Mesothelial cell of epicardium (in vitro differentiated cells): ENCODE results near the gene PDE7B. TPM values are rescaled to one million over a fixed set of nuclear protein-coding genes. Genes with fewer than 3 reads are reported as not detected.

Source experiments
- DNase-seq, 2 experiments: peaks; one replicate each; pipeline ENCODE4 v3.0.0; 2021; ENCODE audit warnings: low spot score in 2 of 2; ENCODE audit not compliant: unreplicated experiment in 2 of 2
- H3K27ac Mint-ChIP-seq: 2 replicates; pipeline ENCODE4 v1.8.0; 2021; ENCODE audit warnings: mixed read lengths
- H3K27me3 Mint-ChIP-seq: 2 replicates; pipeline ENCODE4 v1.8.0; 2021; ENCODE audit warnings: low read depth, mixed read lengths
- H3K36me3 Mint-ChIP-seq: 2 replicates; pipeline ENCODE4 v1.8.0; 2021; ENCODE audit warnings: mixed read lengths
- H3K4me1 Mint-ChIP-seq: 2 replicates; pipeline ENCODE4 v1.8.0; 2021; ENCODE audit warnings: mixed read lengths
- H3K4me3 Mint-ChIP-seq: 2 replicates; pipeline ENCODE4 v1.8.0; 2021; ENCODE audit warnings: mild to moderate bottlenecking, moderate library complexity, mixed read lengths
- H3K9me3 Mint-ChIP-seq: 2 replicates; pipeline ENCODE4 v1.8.0; 2021; ENCODE audit warnings: mixed read lengths
- CTCF ChIP-seq: fragments of 200-600 bp; sonication (generic); IDR thresholded peaks from one replicate; pipeline ENCODE4 v1.5.0; 2021; ENCODE audit warnings: antibody characterized with exemption; ENCODE audit not compliant: unreplicated experiment
- total RNA-seq: library from RNA; stranded (reverse); gene quantifications from 3 replicates; pipeline ENCODE4 v1.2.1, GENCODE V29; 2021

PDE7B gene
- total RNA-seq, 1 donor from 2014 or later = 18.2 TPM

DNA sequence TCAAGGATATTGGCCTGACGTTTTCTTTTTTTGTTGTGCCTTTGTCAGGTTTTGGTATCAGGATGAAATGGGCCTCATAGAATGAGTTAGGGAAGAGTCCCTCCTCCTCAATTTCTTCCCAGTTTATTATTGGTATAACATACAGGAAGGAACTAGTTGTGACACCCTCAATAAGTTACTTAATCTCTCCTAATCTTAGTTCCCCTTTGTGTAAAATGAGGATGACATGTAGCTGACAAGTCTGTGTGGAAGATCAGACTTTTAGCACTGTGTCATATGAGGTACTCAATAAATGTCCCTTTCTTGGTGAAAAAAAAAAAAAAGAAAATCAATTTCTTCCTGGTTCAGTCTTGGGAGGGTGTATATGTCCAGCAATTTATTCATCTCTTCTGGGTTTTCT is 155.8 kb downstream of the PDE7B start:
- no peak for TF ChIP-seq CTCF
- H3K36me3 Mint-ChIP-seq = peaks cover 15% of the 10 kb centered on the region
- no peak overlapping the region for H3K4me3 Mint-ChIP-seq
- H3K27ac Mint-ChIP-seq = no peak overlapping the region
- H3K4me1 Mint-ChIP-seq = peaks cover 15% of the 10 kb centered on the region
- no peak for DNase-seq
- H3K9me3 Mint-ChIP-seq = peaks cover 21% of the 10 kb centered on the region
- no peaks in the 10 kb centered on the region for H3K27me3 Mint-ChIP-seq

DNA sequence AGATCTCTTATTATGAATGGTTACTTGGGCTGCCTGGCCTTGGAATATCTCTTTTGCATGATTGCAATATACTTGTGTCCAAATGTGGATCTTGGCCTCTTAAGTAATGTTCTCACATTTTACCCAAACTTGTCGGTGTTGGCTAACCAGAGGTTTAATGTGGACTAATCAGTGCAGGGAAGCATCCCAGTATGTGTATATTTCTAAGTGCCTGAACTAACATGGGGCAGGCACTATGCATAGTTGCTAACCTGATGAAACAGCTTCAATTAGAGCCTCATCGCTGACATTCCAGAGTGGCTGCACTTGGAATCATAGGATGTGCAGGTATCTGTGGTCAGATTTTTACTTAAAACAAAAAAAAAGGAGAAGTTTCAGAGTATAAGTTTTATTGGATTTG is 160.0 kb downstream of the PDE7B start:
- Mint-ChIP-seq H3K9me3 (peaks cover 18% of the 10 kb centered on the region), H3K4me3 (no peak overlapping the region), H3K27ac (peak overlapping the region; percentile 76), H3K27me3 (no peaks in the 10 kb centered on the region), H3K36me3 (peaks cover 12% of the 10 kb centered on the region), H3K4me1 (peaks cover 39% of the 10 kb centered on the region)
- TF ChIP-seq CTCF = no peak
- no peak for DNase-seq

GRCh38 chr6:136012198-136012887 is 160.8 kb downstream of the PDE7B start:
- Mint-ChIP-seq H3K27me3 (no peaks in the 10 kb centered on the region), H3K4me1 (peaks cover 41% of the 10 kb centered on the region), H3K36me3 (peaks cover 9% of the 10 kb centered on the region), H3K4me3 (no peak overlapping the region), H3K27ac (peak overlapping the region; percentile 76), H3K9me3 (peaks cover 9% of the 10 kb centered on the region)
- no peak for TF ChIP-seq CTCF
- no peak for DNase-seq

GRCh38 chr6:136012943-136013342 is 161.4 kb downstream of the PDE7B start:
- Mint-ChIP-seq H3K9me3 (peaks cover 6% of the 10 kb centered on the region), H3K4me1 (peaks cover 42% of the 10 kb centered on the region), H3K4me3 (no peak overlapping the region), H3K27me3 (no peaks in the 10 kb centered on the region), H3K27ac (peak overlapping the region; percentile 57), H3K36me3 (peaks cover 6% of the 10 kb centered on the region)
- no peak for TF ChIP-seq CTCF
- DNase-seq = no peak

DNA sequence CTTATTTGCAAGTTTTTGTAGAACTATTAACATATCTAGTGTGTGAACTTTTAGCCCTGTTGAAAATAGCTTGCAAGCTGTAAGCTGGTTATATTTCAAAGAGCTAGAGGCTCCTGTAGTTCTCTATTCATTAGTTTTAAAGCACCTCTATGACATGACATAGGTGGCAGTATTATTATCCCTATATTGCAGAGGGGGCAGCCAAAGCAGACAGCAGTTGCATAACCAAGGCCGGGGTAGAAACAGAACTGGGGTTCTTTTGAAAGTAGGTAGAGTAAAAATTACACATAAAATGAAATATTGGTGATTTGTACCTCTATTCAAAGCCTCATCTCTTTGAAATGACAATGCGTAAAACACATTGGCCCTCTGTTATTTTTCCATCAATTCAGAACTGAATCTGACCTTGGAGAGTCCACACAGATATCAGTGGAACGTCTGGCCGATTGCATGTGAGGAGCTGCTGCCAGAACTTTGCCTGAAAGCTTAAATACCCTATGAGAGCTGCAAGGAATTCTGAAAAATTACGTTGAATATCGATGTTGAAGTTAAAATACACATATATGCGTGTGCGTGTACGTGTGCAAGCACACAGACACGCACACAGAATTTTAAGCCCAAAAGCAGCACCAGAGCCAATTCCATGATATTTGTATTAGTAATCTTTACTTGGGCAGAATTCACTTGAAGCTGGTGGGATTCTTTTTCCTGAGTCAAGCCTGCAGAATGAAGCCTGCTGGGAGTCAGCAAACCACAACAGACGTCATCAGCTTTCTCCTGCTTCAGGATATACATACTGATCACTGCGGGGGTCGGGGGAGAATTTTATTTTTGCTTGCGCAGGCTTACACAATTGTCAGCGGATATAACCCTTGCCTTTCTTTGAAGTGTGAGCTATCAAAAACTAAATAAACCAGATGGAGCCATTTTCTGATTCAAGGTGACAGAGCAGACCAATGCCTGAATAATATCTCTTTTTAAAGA is 163.2 kb downstream of the PDE7B start:
- H3K4me3 Mint-ChIP-seq = peak overlapping the region; percentile 5
- peaks cover 2% of the 10 kb centered on the region for H3K36me3 Mint-ChIP-seq
- H3K27ac Mint-ChIP-seq = peak overlapping the region; percentile 85
- peaks cover 42% of the 10 kb centered on the region for H3K4me1 Mint-ChIP-seq
- no peak for DNase-seq
- no peaks in the 10 kb centered on the region for H3K27me3 Mint-ChIP-seq
- TF ChIP-seq CTCF = no peak
- peaks cover 3% of the 10 kb centered on the region for H3K9me3 Mint-ChIP-seq
